ENCODE measurements around the gene CPNE5.
A peak's percentile ranks its signal among the peaks of the same experiment; 100 is the strongest.

The CPNE5 gene

GRCh38 chr6:36838896-36839748, at the start of gene CPNE5:
CPNE5 (minus strand) TSS chr6:36839444; CDS start chr6:36839377, 67 bp downstream.
- DNase-seq = peak in 12 of 58 donors; percentile 9 to 48 (median 24)

DNA sequence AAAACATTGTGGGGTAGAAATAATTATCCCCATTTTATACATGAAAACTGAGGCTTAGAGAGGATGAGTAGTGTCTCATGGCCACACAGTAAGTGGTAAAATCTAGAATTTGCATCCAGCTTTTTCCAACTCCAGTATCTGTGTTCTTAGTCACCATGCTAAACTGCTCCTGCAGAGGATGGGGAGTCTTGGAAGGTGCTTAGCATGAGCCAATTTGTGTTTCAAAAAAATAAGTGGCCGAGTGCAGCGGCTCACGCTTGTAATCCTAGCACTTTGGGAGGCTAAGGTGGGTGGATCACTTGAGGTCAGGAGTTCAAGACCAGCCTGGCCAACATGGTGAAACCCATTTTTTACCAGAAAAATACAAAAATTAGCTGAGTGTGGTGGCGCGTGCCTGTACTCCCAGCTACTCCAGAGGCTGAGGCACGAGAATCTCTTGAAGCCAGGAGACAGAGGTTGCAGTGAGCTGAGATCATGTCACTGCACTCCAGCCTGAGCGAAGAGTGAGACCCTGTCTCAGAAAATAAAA, 48.9 kb upstream of the CPNE5 start:
- no peak for DNase-seq

DNA sequence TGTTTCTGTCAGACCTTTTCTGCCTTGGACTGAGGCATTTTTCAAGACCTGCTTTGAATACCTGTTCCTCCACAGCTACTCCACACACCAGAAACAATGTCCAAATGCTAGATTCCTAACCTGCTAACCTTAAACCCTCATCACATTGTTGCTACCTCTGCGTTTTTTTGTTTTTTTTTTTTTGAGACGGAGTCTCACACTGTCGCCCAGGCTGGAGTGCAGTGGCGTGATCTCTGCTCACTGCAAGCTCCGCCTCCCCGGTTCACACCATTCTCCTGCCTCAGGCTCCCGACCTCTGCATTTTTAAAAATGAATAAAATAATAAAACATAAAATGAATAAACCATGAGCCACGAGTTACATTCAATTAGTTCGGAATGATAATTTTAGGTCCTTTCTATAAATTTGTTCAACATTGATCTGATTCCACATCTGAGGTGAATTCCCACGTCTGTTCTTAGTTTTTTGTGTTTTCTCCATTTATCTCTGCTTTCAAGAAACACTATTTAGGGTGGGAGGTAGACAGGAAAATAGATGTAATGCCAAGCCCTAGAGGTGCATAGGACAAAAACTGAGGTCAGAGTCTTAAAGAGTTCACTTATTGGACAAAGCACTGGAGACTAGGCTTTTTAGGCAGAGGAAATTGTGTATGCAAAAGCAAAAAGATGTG, 47.8 kb upstream of the CPNE5 start:
- no peak for DNase-seq

DNA sequence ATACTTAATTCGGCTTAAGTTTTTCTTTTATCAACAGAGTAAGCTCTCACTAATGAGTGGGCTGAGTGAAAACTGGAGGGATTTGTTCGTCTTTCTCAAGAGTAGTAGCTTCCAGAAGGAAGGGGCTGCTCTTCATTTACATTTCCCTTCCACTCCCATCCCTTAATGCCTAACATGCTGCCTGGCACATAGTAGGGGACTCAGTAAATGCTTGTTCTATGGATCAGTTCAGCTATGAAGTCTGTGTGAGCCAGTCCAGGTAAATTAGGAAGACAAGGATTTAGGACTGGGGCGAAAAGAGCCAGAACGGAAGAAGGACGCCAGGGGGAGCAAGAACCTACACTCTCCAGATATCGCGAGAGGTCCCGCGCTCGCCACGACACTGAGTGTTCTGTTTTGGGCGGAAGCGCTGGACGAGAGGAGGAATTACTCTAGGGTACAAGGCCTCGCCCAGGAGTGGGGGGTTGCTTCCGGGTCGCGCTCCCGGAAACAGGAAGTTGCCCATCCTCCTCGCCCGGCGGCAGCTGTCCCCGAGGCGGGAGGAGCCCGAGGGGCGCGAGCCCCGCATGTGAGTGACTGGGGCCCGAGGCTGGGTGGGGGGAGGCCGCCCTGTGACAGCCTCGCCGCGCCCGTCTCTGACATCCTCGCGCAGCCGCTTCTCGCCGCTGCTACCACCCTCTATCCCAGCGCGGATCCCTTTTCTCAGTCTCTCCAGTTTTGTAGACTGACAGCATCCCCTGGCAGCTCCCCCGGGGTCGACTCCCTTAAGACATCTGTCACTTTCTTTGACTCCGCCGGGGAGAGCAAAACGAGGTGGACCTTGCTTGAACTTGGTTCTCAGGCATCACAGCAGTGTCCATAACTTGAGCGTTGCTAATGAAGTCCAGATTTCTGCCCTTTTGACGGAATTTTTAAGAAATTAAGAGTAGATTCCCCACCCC, 46.5 kb upstream of the CPNE5 start, which contains the start of gene C6orf89:
C6orf89 (plus strand) TSS at position 492 of the 941 bp plus-strand sequence. CDS start 13,493 bp downstream, outside the sequence.
- peak; percentile 53 to 99 (median 96) for DNase-seq

- no peak for DNase-seq
Observed at GRCh38 chr6:36884610-36885009, 45.4 kb upstream of the CPNE5 start.

- no peak for DNase-seq
Observed at GRCh38 chr6:36875250-36875633, 36.0 kb upstream of the CPNE5 start.

DNA sequence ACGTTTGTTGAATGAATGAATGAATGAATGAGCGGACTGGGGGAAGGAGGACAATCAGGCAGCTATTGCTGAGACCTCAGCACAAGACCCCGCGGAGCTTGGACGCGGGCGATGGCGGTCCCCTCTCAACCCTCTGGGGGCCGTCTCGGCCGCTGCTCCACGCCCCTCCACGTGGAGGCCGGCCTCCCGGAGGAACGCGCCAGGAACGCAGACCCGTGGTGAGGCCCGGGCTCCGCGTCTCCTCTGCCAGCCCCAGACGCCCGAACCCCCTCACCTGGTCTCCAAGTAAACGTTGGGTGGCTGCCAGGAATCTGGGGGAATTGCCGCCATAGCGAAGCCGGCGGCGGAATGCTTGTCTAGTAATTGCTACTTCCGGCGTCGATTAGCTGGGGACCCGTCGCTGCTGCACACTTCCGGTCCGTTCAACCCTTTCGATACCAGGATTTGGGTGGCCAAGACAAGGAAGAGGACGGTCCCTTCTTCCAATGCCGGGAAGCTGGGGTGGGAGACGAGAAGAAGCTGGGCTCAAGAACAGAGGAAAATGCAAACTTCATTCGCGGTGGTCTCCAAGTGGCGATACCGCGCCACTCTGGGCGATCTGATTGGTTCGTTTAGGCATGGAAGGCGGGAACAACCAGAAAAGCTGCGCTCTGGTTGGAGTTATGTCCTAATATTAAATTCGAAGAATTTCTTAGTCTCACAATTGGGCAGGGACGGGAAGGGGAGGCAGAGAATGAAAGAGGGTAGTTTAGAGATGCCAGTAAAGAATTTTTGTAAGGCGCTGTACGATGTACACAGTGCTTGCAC, 35.4 kb upstream of the CPNE5 start, which contains the start of gene PPIL1:
PPIL1 (minus strand) TSS at position 361 of the 807 bp plus-strand sequence; CDS start at position 330, 31 bp downstream.
- DNase-seq = peak; percentile 19 to 94 (median 82)

GRCh38 chr6:36873612-36874442, 34.6 kb upstream of the CPNE5 start:
- peak in 1 of 58 donors; percentile 19 for DNase-seq

DNA sequence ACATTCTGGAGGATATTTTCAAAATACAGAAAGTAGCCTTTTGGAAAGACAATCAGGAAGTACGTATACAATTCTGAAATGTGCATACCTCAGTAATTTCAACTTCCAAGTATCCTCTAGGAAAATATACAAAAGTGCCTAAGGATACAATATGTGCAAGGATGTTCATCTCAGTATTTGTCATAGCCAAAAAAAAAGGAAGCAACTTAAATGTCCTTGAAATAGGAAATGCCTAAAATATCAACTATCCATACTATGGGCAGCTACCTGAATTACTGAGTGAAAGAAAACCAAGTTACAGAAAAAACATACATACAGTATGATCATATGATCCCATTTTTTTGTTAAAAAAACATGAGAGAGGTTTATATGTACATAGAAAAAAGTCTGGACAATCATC, 33.9 kb upstream of the CPNE5 start:
- DNase-seq = no peak

DNA sequence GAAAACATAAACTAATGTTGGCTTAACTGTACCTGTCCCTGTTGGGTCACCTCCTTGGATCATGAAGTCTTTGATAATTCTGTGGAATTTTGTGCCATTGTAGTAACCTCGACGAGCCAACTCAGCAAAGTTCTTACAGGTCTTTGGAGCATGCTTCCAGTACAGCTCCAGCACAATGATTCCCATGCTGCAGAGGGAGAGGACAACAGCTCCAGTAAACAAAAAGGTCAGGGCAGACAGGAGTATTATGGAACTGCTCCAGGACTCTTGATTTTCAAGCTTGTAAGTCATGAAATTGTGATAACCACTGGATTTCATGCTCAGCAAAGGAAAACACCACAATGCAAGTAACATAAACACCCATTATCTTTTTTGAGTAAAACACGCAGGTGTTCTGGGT, 32.4 kb upstream of the CPNE5 start:
- DNase-seq = no peak

GRCh38 chr6:36867471-36868224, 28.4 kb upstream of the CPNE5 start:
- no peak for DNase-seq

- no peak for DNase-seq
Observed at GRCh38 chr6:36865835-36866234, 26.6 kb upstream of the CPNE5 start.

GRCh38 chr6:36863670-36864540, 24.7 kb upstream of the CPNE5 start:
- DNase-seq = no peak

DNA sequence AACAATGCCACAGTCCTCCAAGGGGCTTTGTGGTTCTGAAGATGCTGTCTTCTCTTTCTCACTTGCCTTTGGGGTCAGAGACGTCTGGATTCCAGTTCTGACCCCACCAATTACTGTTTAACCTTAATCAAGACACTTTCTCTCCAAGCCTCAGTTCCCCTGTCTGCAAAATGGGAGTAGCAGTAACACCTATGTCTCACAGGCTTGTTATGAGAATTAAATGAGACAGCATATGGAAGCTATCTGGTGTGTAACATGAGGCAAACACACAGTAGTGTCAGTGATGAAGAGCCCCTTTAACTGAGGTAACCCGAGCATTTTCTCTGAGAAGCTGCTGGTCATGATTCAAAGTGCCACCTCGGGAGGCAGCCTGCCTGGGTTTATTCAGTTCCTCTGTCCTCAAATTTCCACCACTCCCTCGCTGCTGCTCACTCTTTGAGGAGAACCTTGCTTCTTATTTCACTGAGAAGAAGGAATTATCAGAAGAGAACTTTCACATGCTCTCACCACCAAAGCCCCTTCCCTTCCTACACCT, 23.7 kb upstream of the CPNE5 start:
- DNase-seq = no peak

GRCh38 chr6:36862164-36862847, 23.1 kb upstream of the CPNE5 start:
- no peak for DNase-seq

DNA sequence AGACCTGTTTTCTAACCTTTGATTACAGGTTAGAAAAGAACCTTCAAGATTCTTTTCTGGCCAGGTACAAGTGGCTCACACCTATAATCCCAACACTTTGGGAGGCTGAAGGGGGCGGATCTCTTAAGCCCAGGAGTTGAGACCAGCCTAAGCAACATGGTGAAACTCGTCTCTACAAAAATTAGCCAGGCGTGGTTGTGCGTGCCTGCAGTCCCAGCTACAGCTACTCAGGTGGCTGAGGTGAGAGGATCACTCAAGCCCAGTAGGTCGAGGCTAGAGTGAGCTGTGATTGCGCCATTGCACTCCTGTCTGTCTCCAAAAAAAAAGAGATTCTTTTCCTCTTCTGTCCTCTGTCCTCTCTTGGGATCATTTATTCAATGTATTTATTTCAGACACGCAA, 20.9 kb upstream of the CPNE5 start:
- DNase-seq = no peak

Measured in anterior cingulate cortex (tissue), 58 donors.